WERI-Rb-1 (cell line): ENCODE measurements around the gene HMGN4.

ENCODE experiments used
- DNase-seq: peaks from one replicate; pipeline ENCODE4 v3.0.0-alpha.2; 2020
- H3K27ac ChIP-seq: fragments of 250-450 bp; sonication (Bioruptor Pico); 2 replicates; pipeline ENCODE4 v1.5.1; 2020; ENCODE audit warnings: mild to moderate bottlenecking, moderate library complexity
- H3K27me3 ChIP-seq: fragments of 250-450 bp; sonication (Bioruptor Pico); 2 replicates; pipeline ENCODE4 v1.5.1; 2021; ENCODE audit warnings: mild to moderate bottlenecking, low read depth, moderate library complexity; ENCODE audit not compliant: insufficient read depth, severe bottlenecking
- H3K36me3 ChIP-seq: fragments of 250-450 bp; sonication (Bioruptor Pico); 2 replicates; pipeline ENCODE4 v1.5.1; 2020; ENCODE audit warnings: mild to moderate bottlenecking, moderate library complexity
- H3K4me3 ChIP-seq: 2 replicates; pipeline ENCODE4 v1.5.1; 2011; ENCODE audit warnings: low read depth, mild to moderate bottlenecking, control low read depth, low read length
- H3K9me3 ChIP-seq: fragments of 250-450 bp; sonication (Bioruptor Pico); 2 replicates; pipeline ENCODE4 v1.5.1; 2021; ENCODE audit warnings: mild to moderate bottlenecking, moderate library complexity; ENCODE audit not compliant: severe bottlenecking
- TF ChIP-seq, protein P1 (sequence below): IDR thresholded peaks from 2 replicates; pipeline ENCODE4 v1.5.1; 2011; ENCODE audit warnings: low read depth, mild to moderate bottlenecking, control low read depth, inconsistent platforms, low read length

HMGN4 gene

DNA sequence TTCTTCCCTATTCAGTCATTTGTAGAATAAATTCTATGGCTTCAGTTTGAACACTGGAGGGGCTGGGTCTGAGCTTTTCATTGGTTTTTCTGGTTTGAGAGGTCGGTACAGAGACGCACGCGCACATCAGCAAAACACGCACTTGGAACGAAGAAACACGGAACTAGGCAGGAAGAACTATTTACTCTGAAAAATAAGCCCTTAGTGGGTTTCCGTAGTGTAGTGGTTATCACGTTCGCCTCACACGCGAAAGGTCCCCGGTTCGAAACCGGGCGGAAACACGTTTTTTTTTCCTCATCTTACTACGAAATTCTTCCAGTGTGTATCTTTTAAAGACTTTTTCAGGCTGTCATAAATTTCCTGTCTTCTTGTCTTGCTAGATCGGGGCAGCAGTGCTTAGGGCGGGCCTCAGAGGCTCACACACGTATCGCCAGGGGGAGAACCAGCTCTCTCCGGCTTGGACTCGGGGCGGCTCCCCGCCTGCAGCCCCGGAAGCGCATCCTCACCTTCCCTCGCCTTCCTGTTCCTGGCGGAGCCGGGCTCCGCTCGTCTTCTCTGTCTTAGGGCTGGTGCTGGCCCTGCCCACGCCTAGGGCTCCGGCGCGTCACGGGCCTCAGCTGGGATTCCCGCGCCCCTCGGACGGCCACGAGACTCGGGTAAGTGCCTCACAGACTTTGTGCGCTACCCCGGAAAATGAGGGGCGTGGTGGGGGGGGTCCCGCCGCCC, at the start of gene HMGN4:
Gene HMGN4 (plus strand): TSS at position 521 of the 726 bp plus-strand sequence. CDS start 6,841 bp downstream, outside the sequence.
- H3K36me3 ChIP-seq = peaks cover 5% of the 10 kb centered on the region; the same call in 1 of the 2 replicates
- no peaks in the 10 kb centered on the region for H3K9me3 ChIP-seq
- peak within 1 kb of the TSS; percentile 82 for H3K27ac ChIP-seq
- peak within 1 kb of the TSS; percentile 96 for H3K4me3 ChIP-seq
- TF ChIP-seq, protein P1, sequence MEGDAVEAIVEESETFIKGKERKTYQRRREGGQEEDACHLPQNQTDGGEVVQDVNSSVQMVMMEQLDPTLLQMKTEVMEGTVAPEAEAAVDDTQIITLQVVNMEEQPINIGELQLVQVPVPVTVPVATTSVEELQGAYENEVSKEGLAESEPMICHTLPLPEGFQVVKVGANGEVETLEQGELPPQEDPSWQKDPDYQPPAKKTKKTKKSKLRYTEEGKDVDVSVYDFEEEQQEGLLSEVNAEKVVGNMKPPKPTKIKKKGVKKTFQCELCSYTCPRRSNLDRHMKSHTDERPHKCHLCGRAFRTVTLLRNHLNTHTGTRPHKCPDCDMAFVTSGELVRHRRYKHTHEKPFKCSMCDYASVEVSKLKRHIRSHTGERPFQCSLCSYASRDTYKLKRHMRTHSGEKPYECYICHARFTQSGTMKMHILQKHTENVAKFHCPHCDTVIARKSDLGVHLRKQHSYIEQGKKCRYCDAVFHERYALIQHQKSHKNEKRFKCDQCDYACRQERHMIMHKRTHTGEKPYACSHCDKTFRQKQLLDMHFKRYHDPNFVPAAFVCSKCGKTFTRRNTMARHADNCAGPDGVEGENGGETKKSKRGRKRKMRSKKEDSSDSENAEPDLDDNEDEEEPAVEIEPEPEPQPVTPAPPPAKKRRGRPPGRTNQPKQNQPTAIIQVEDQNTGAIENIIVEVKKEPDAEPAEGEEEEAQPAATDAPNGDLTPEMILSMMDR = peak; percentile 23; the same call in 1 of the 2 replicates
- peak; percentile 94 for DNase-seq
- H3K27me3 ChIP-seq = no peaks in the 10 kb centered on the region

DNA sequence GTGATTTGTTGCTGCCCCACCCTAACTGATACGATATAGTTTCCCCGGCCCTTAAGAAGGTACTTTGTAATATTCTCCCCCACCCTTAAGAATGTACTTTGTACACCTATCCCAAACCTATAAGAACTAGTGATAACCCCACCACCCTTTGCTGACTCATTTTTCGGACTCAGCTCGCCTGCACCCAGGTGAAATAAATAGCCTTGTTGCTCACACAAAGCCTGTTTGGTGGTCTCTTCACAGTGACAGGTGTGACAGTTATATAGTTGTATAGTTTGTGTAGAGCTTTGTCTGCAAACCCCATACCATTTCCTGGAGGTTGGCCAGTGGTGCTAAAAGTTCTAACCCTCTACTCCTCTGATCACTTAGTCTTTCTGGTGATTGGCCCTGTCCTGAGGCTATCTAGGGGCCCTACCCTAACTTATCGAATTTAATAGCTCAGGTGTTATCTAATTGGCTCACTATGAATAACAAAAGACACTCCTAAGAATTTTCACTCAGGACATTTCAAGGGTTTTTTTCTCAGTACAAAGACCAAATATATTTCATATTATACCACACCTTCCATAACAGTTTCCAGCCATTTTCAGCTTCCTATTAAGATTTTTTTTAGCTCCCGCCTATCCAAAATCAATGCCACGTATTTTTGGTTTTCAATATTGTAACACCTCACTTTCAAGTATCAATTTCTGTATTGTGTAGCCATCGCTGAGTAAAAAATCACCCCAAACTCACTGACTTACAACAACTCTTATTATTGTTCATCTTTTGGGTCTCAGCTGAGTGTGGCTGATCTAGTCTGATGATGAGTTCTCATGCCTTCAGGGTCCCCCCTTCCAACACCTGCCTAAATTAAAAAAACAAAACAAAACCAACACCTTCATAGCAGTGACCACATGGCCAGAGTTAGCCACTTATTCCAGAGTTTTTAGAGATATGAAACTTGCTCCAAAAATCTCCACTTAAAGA, 47.9 kb upstream of the HMGN4 start:
- TF ChIP-seq, protein P1 = no peak
- no peak for DNase-seq
- H3K36me3 ChIP-seq = no peaks in the 10 kb centered on the region
- H3K27me3 ChIP-seq = no peaks in the 10 kb centered on the region
- H3K27ac ChIP-seq = no peak overlapping the region
- H3K4me3 ChIP-seq = no peak overlapping the region
- peaks cover 8% of the 10 kb centered on the region for H3K9me3 ChIP-seq

- H3K4me3 ChIP-seq = no peak overlapping the region
- no peaks in the 10 kb centered on the region for H3K27me3 ChIP-seq
- TF ChIP-seq, protein P1 = no peak
- peaks cover 8% of the 10 kb centered on the region for H3K9me3 ChIP-seq
- no peak for DNase-seq
- H3K27ac ChIP-seq = no peak overlapping the region
- no peaks in the 10 kb centered on the region for H3K36me3 ChIP-seq
Measured at GRCh38 chr6:26491604-26492003, 46.6 kb upstream of the HMGN4 start.

- TF ChIP-seq, protein P1 = peak; percentile 36
- Histone ChIP-seq H3K27me3 (no peaks in the 10 kb centered on the region), H3K36me3 (no peaks in the 10 kb centered on the region), H3K27ac (no peak overlapping the region), H3K9me3 (no peaks in the 10 kb centered on the region), H3K4me3 (no peak overlapping the region)
- no peak for DNase-seq
Measured at GRCh38 chr6:26493258-26493657, 44.9 kb upstream of the HMGN4 start.

- TF ChIP-seq, protein P1 = no peak
- Histone ChIP-seq H3K9me3 (no peaks in the 10 kb centered on the region), H3K4me3 (no peak overlapping the region), H3K36me3 (no peaks in the 10 kb centered on the region), H3K27ac (no peak overlapping the region), H3K27me3 (no peaks in the 10 kb centered on the region)
- no peak for DNase-seq
Measured at GRCh38 chr6:26494117-26494516, 44.0 kb upstream of the HMGN4 start.
